Kidney (tissue), 14 donors: ENCODE measurements around the gene CPZ. TPM values are rescaled to one million over a fixed set of nuclear protein-coding genes. Genes with fewer than 3 reads are reported as not detected.

Experiments used
- DNase-seq, 5 donors: peaks; one replicate each; pipeline ENCODE4 v3.0.0-alpha.2; 2013 to 2020
- FAIRE-seq: peaks from 2 replicates; lab custom pipeline; 2012; peaks lifted over from hg19 to GRCh38; lab: Jason Lieb, UNC
- H3K27ac ChIP-seq, 2 donors: one replicate each; pipeline ENCODE4 v1.7.0; 2013; ENCODE audit warnings: low read depth in 2 of 2, low read length in 2 of 2, inconsistent platforms in 1 of 2
- H3K27me3 ChIP-seq: one replicate; pipeline ENCODE4 v1.7.1; 2013; ENCODE audit warnings: low read length, inconsistent platforms; ENCODE audit not compliant: control insufficient read depth, insufficient read depth
- H3K36me3 ChIP-seq, 3 donors: one replicate each; pipeline versions ENCODE4 v1.7.0 to v1.7.1; 2013; ENCODE audit warnings: low read length in 3 of 3, control low read depth in 1 of 3, inconsistent platforms in 1 of 3; ENCODE audit not compliant: insufficient read depth in 3 of 3, control insufficient read depth in 2 of 3
- H3K4me1 ChIP-seq, 3 donors: one replicate each; pipeline versions ENCODE4 v1.7.0 to v1.7.1; 2013; ENCODE audit warnings: low read length in 3 of 3, inconsistent platforms in 1 of 3, low read depth in 1 of 3; ENCODE audit not compliant: control insufficient read depth in 2 of 3, insufficient read depth in 2 of 3
- H3K4me3 ChIP-seq, 3 donors: one replicate each; pipeline versions ENCODE4 v1.7.0 to v1.8.1; 2013; ENCODE audit warnings: low read length in 3 of 3, control low read depth in 1 of 3, inconsistent platforms in 1 of 3
- H3K9ac ChIP-seq, 3 donors: one replicate each; pipeline versions ENCODE4 v1.7.0 to v1.7.1; 2013; ENCODE audit warnings: low read length in 3 of 3, control low read depth in 1 of 3, inconsistent platforms in 1 of 3
- H3K9me3 ChIP-seq, 3 donors: one replicate each; pipeline versions ENCODE4 v1.7.0 to v1.7.1; 2013; ENCODE audit warnings: low read length in 3 of 3, control low read depth in 1 of 3, inconsistent platforms in 1 of 3; ENCODE audit not compliant: control insufficient read depth in 2 of 3, insufficient read depth in 1 of 3
- intact Hi-C: fragments of 100-400 bp; cut with DNase I; formaldehyde crosslinking; loops from one replicate; pipeline ENCODE4 v1.11.1; 2022
- polyA plus RNA-seq: library from polyadenylated mRNA; stranded (reverse); fragments of 350-450 nt; fragmentation: Illumina TruSeq; extraction: RNeasy Lipid Tissue Mini Kit (QIAGEN cat#74804); gene quantifications from one replicate; pipeline ENCODE4 v1.2.3, GENCODE V29; 2014; ENCODE audit warnings: low read depth, low replicate concordance; ENCODE audit not compliant: insufficient read depth
- total RNA-seq: library from RNA; stranded (reverse); fragmentation: NEBNext Ultra II Directional; extraction: Animal tissue kit (Norgen Biotek cat#: 25700); gene quantifications from one replicate; pipeline ENCODE4 v1.2.1, GENCODE V29; 2021
- TF ChIP-seq, protein P1 (sequence below): IDR thresholded peaks from 3 replicates; pipeline ENCODE4 v1.5.1; 2012; ENCODE audit warnings: mild to moderate bottlenecking, moderate library complexity, borderline replicate concordance; ENCODE audit not compliant: insufficient read depth; ENCODE audit errors: extremely low read depth
- donor health status: control.
- donor health status: control.
- donor health status: control.
- donor health status: control.
- donor health status: control.
- donor health status: DM: yes; HTN: yes; CAD: no.
- donor health status: Normal renal cell carcinoma (clear cell type).

CPZ gene
- total and polyA plus RNA-seq, 2 donors from 2014 or later = 1.2 to 2.6 TPM

DNA sequence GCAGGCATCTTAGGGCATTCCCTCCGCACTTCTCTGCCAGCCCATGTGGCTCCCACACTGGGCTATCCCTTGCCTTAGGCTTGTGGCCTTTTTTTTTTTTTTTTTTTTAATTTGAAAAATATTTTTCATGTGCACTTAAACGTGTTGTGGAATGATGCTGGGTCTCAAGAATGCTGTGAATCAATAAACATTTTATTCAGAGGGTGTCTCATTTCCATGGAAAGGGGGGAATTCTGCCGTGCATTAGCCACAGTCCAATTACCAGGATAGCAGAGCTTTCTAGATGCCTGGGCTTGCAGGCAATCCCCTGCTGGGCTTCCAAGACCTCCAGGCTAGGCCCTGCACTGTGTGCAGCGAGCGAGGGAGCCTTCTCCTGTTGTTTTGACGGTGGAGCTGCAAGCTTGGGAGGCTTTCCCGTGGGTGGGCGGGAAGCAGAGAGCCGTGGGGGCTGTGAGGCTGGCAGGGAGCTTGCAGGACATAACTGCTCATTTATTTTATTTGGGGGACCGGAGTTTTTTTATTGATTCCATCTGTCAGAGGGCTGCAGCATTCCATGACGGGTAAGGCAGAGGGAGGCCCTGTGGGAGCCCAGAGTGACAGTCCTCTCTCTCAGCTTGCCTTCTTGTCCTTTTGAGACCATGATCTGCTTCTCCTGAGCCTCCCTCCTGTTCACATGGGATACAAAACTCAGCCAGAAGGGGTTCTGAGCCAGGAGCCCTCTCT, 2.6 kb upstream of the CPZ start:
- Histone ChIP-seq H3K36me3 (no peaks in the 10 kb centered on the region), H3K9me3 (no peaks in the 10 kb centered on the region), H3K27me3 (peaks cover 3% of the 10 kb centered on the region), H3K27ac (no peak overlapping the region), H3K9ac (no peak overlapping the region), H3K4me3 (no peak overlapping the region), H3K4me1 (peaks cover 0 to 7% (median 0%) of the 10 kb centered on the region in 3 donors)
- FAIRE-seq (no peak), DNase-seq (peak in 4 of 5 donors; percentile 26 to 64 (median 50))
- TF ChIP-seq, protein P1, sequence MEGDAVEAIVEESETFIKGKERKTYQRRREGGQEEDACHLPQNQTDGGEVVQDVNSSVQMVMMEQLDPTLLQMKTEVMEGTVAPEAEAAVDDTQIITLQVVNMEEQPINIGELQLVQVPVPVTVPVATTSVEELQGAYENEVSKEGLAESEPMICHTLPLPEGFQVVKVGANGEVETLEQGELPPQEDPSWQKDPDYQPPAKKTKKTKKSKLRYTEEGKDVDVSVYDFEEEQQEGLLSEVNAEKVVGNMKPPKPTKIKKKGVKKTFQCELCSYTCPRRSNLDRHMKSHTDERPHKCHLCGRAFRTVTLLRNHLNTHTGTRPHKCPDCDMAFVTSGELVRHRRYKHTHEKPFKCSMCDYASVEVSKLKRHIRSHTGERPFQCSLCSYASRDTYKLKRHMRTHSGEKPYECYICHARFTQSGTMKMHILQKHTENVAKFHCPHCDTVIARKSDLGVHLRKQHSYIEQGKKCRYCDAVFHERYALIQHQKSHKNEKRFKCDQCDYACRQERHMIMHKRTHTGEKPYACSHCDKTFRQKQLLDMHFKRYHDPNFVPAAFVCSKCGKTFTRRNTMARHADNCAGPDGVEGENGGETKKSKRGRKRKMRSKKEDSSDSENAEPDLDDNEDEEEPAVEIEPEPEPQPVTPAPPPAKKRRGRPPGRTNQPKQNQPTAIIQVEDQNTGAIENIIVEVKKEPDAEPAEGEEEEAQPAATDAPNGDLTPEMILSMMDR = no peak
- intact Hi-C loops = loop anchor here (5.0 kb wide), 1 partner anchor 123 kb away; no protein-coding TSS in a partner anchor

DNA sequence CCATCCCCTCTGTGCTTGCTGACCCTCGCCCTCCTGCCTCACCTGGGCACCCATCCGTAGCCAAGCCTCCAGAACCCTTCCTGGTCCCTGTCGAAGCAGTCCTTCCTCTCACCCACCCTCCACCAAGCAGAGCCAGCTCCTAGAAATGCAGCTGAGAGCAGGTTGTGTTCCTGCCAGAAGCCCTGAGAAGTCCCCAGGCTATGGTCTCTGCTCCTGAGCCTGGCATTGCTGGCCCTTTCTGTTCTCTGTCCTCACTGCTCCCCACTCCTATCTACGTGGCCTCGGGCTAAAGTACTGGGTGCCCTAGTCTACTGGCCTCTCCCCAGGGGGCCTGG, 2.1 kb upstream of the CPZ start:
- Histone ChIP-seq H3K9me3 (no peaks in the 10 kb centered on the region), H3K9ac (no peak overlapping the region), H3K4me1 (peaks cover 0 to 7% (median 0%) of the 10 kb centered on the region in 3 donors), H3K4me3 (no peak overlapping the region), H3K36me3 (no peaks in the 10 kb centered on the region), H3K27me3 (peaks cover 3% of the 10 kb centered on the region), H3K27ac (no peak overlapping the region)
- DNase-seq = peak in 2 of 5 donors; percentile 22 to 45
- FAIRE-seq = no peak
- intact Hi-C loops = loop anchor here (5.0 kb wide), 1 partner anchor 123 kb away; no protein-coding TSS in a partner anchor
- TF ChIP-seq, protein P1 = no peak

DNA sequence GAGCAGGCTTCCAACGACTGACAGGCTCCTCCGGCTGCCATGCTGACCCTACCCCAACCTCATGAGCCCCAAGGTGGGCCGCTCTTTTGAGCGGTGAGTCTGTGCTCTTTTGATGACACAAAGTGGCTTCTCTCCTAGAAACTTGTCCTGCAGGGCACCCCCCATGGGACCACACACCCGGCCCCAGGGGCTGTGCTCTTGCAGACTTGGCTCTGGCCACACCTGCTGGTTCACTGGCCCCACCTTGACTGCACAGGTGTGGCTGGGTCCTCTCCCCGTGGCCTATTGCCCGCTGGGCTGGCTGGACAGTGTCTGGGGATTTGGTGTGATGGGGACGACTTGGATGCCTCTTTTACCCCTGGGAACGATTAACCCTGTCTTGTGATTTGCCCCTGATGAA, 1.5 kb upstream of the CPZ start:
- Histone ChIP-seq H3K27me3 (peaks cover 3% of the 10 kb centered on the region), H3K36me3 (no peaks in the 10 kb centered on the region), H3K4me1 (peaks cover 0 to 7% (median 0%) of the 10 kb centered on the region in 3 donors), H3K4me3 (no peak overlapping the region), H3K9me3 (no peaks in the 10 kb centered on the region), H3K9ac (no peak overlapping the region), H3K27ac (no peak overlapping the region)
- intact Hi-C loops = loop anchor here (5.0 kb wide), 1 partner anchor 124 kb away; no protein-coding TSS in a partner anchor
- peak in 1 of 5 donors; percentile 64 for DNase-seq
- FAIRE-seq = no peak
- TF ChIP-seq, protein P1 = no peak
